Lung (tissue), 12 donors: Measurements from ENCODE around the gene RPL10A. TPM values are rescaled to one million over a fixed set of nuclear protein-coding genes. Genes with fewer than 3 reads are reported as not detected.
"Not testable (repeated sequence)": the region's sequence is repeated elsewhere in the genome, so short reads cannot be mapped to it uniquely, and the experiment has no call there.

Experiments
- ATAC-seq: fragments of 200-7000 bp; cut with Tn5 transposase; one replicate; pipeline ENCODE4 v1.9.1; 2020; ENCODE audit warnings: moderate number of reproducible peaks; ENCODE audit not compliant: insufficient read depth, low FRiP score
- DNase-seq, 3 donors: peaks; one replicate each; pipeline ENCODE4 v3.0.0-alpha.2; 2013 to 2017
- H3K27ac ChIP-seq, 2 donors: one replicate each; pipeline ENCODE4 v1.5.1; 2013; ENCODE audit warnings: mild to moderate bottlenecking in 2 of 2, moderate library complexity in 2 of 2, control low read depth in 1 of 2, inconsistent platforms in 1 of 2, low read depth in 1 of 2, low read length in 1 of 2
- H3K27me3 ChIP-seq, 3 donors: one replicate each; pipeline ENCODE4 v1.5.1; 2013; ENCODE audit warnings: low read length in 2 of 3; ENCODE audit not compliant: control insufficient read depth in 3 of 3, insufficient read depth in 3 of 3
- H3K36me3 ChIP-seq, 4 donors: one replicate each; pipeline ENCODE4 v1.5.1; 2013; ENCODE audit warnings: low read length in 4 of 4, mild to moderate bottlenecking in 1 of 4, moderate library complexity in 1 of 4; ENCODE audit not compliant: control insufficient read depth in 4 of 4, insufficient read depth in 4 of 4
- H3K4me1 ChIP-seq, 5 donors: one replicate each; pipeline ENCODE4 v1.5.1; 2013; ENCODE audit warnings: low read length in 5 of 5, mild to moderate bottlenecking in 2 of 5, moderate library complexity in 1 of 5; ENCODE audit not compliant: control insufficient read depth in 5 of 5, insufficient read depth in 5 of 5
- H3K4me3 ChIP-seq: one replicate; pipeline ENCODE4 v1.5.1; 2013; ENCODE audit warnings: mild to moderate bottlenecking, control low read depth, moderate library complexity
- H3K9ac ChIP-seq, 2 donors: one replicate each; pipeline ENCODE4 v1.5.1; 2013; ENCODE audit warnings: low read length in 2 of 2, control low read depth in 1 of 2; ENCODE audit not compliant: insufficient read depth in 1 of 2
- H3K9me3 ChIP-seq, 4 donors: one replicate each; pipeline ENCODE4 v1.5.1; 2013; ENCODE audit warnings: low read length in 3 of 4, mild to moderate bottlenecking in 1 of 4, moderate library complexity in 1 of 4; ENCODE audit not compliant: control insufficient read depth in 4 of 4, insufficient read depth in 3 of 4
- WGBS, 2 donors: extraction: QIAGEN DNeasy Blood & Tissue Kit; methylation state at CpG; one replicate each; pipeline ENCODE4 v1.1.7; 2013; 5-methylcytosine and 5-hydroxymethylcytosine counted together
- polyA plus RNA-seq, 2 donors: library from polyadenylated mRNA; stranded (reverse); fragments of 200-250 nt; gene quantifications; one replicate each; pipeline ENCODE4 v1.2.1, GENCODE V29; 2013
- total RNA-seq, 2 donors: library from RNA; depleted of rRNA in 1 of 2; stranded (reverse); fragments of >200 nt in 1 of 2; gene quantifications; one replicate each; pipeline ENCODE4 v1.2.1, GENCODE V29; 2014 to 2021
- TF ChIP-seq, protein P1 (sequence below): IDR thresholded peaks from 2 replicates; pipeline ENCODE4 v1.5.1; 2012; ENCODE audit warnings: mild to moderate bottlenecking; ENCODE audit errors: control extremely low read depth, extremely low read depth
- donor health status: control.
- donor health status: control.
- donor health status: Bipolar disorder and iron deficiency.
- donor health status: healthy.
- donor health status: DM: yes; HTN: yes; CAD: no.

RPL10A gene
- total and polyA plus RNA-seq, 4 donors: 986 to 1,885 (median 1,426) TPM

DNA sequence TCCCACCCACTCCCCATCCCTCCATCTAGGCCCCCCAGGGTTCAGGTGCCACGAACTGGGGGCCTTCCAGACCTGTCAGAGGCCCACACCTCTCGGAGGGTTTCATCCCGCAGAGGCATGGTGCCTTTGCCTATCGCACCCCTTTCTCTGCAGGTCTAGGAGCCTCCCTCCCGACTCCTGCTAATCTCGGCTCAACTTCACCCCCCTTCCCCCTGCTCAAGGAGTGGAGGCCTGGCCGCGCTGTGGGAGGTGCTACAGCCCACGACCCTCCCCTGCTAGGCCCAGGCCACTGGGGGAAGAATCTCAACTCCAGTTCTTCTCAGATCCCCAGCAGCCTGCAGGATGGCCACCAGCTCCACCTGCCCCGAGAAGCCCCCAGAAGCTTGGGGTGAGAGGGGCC lies 44.5 kb downstream of the RPL10A start, which contains the start of gene TULP1:
TSS of gene TULP1 (minus strand) at position 157 of the 400 bp plus-strand sequence. CDS start at position 119, 38 bp downstream.
- ATAC-seq: no peak
- H3K27me3 ChIP-seq: no peaks in the 10 kb centered on the region
- DNase-seq: no peak
- no peaks in the 10 kb centered on the region for H3K9me3 ChIP-seq
- TF ChIP-seq, protein P1, sequence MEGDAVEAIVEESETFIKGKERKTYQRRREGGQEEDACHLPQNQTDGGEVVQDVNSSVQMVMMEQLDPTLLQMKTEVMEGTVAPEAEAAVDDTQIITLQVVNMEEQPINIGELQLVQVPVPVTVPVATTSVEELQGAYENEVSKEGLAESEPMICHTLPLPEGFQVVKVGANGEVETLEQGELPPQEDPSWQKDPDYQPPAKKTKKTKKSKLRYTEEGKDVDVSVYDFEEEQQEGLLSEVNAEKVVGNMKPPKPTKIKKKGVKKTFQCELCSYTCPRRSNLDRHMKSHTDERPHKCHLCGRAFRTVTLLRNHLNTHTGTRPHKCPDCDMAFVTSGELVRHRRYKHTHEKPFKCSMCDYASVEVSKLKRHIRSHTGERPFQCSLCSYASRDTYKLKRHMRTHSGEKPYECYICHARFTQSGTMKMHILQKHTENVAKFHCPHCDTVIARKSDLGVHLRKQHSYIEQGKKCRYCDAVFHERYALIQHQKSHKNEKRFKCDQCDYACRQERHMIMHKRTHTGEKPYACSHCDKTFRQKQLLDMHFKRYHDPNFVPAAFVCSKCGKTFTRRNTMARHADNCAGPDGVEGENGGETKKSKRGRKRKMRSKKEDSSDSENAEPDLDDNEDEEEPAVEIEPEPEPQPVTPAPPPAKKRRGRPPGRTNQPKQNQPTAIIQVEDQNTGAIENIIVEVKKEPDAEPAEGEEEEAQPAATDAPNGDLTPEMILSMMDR: no peak
- 87 to 90% methylated on average over 10 of the region's 10 CpGs for WGBS, 2 donors
- H3K36me3 ChIP-seq: no peaks in the 10 kb centered on the region
- H3K9ac ChIP-seq: peak within 1 kb of the TSS in 1 of 2 donors; percentile 32
- H3K4me1 ChIP-seq: peaks cover 0 to 16% (median 3%) of the 10 kb centered on the region in 5 donors
- H3K4me3 ChIP-seq: no peak within 1 kb of the TSS
- H3K27ac ChIP-seq: no peak within 1 kb of the TSS

DNA sequence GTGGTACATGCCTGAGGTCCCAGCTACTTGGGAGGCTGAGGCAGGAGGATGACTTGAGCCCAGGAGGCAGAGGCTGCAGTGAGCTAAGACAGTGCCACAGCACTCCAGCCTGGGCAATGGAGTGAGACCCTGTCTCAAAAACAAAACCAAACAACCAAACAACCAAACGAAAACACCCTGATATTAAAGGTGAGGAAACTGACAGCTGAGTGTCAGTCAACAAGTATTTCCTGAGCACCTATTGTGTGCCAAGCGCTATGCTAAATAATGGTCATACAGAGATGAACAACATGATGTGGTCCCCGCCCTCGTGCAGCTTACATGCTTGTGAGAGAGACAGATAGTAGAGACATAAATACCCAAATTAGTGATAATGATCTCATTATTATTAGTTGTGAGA lies 46.4 kb downstream of the RPL10A start:
- Histone ChIP-seq H3K27ac (no peak overlapping the region), H3K27me3 (no peaks in the 10 kb centered on the region), H3K4me1 (peaks cover 0 to 16% (median 0%) of the 10 kb centered on the region in 5 donors), H3K4me3 (no peak overlapping the region), H3K9me3 (no peaks in the 10 kb centered on the region), H3K9ac (no peak overlapping the region), H3K36me3 (no peaks in the 10 kb centered on the region)
- ATAC-seq (no peak), DNase-seq (no peak)
- 74 to 77% methylated on average over 4 of the region's 4 CpGs for WGBS, 2 donors
- TF ChIP-seq, protein P1: no peak

DNA sequence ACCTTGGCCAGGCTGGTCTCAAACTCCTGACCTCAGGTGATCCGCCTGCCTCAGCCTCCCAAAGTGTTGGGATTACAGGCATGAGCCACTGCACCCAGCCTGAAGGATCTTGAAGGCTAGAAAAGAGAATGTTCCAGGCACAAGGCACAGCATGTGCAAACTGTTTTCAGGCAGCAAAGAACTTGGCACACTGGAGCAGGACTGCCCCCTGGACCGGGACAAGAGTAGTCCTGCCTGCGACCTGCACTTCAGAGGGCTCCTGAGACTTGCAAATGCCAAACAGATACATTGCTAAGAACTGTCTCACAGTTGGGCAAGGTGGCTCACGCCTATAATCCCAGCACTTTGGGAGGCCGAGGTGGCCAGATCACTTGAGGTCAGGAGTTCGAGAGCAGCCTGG lies 47.7 kb downstream of the RPL10A start:
- H3K9ac ChIP-seq, H3K36me3 ChIP-seq, H3K27me3 ChIP-seq, ATAC-seq, H3K9me3 ChIP-seq, DNase-seq, H3K27ac ChIP-seq, H3K4me3 ChIP-seq: not testable (repeated sequence)
- peaks cover 0 to 12% (median 0%) of the 10 kb centered on the region in 5 donors for H3K4me1 ChIP-seq
- WGBS, 2 donors: 84 to 87% methylated on average over 6 of the region's 6 CpGs

DNA sequence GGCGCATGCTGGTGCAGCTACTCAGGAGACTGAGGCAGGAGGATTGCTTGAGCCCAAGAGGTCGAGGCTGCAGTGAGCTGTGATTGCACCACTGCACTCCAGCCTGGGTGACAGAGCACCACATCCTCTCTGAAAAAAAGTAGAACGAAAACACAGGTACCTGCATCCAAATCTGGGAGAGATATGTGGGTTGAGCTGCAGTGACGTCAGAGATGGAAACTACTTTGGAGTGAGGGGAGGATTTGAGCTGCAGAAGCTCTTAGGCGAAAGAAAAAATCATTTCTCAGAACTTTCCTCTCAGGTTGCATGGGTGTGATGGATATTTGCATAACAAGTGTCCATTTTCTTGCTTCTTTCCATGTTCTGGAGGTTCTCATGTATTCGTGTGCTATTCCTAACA lies 48.5 kb downstream of the RPL10A start:
- Histone ChIP-seq H3K27ac (no peak overlapping the region), H3K9ac (no peak overlapping the region), H3K36me3 (no peaks in the 10 kb centered on the region), H3K4me3 (no peak overlapping the region), H3K27me3 (no peaks in the 10 kb centered on the region), H3K4me1 (peaks cover 0 to 4% (median 0%) of the 10 kb centered on the region in 5 donors), H3K9me3 (no peaks in the 10 kb centered on the region)
- ATAC-seq (no peak), DNase-seq (no peak)
- TF ChIP-seq, protein P1: no peak
- 60 to 61% methylated on average over 6 of the region's 6 CpGs for WGBS, 2 donors

DNA sequence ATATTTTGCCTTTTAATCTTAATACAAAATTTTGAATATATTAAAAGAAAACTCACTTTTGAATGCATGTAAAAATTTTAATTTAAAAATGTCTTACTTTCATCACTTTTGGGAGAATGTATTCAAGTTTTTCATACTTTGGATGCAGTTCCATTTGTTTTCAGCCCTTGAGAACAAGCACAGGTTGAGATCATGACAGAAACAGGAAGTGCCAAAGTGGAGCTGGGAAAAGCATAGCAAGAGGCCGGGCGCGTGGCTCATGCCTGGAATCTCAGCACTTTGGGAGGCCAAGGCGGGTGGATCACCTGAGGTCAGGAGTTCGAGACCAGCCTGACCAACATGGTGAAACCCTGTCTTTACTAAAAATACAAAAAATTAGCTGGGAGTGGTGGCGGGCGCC lies 49.8 kb downstream of the RPL10A start:
- H3K36me3 ChIP-seq, H3K9me3 ChIP-seq, H3K4me1 ChIP-seq, ATAC-seq, DNase-seq, H3K9ac ChIP-seq, H3K4me3 ChIP-seq, H3K27ac ChIP-seq, H3K27me3 ChIP-seq: not testable (repeated sequence)
- 79 to 80% methylated on average over 7 of the region's 7 CpGs for WGBS, 2 donors
